AG20443 (cell line): Measurements from ENCODE around the gene TUBGCP5.

Source experiments
- DNase-seq: peaks from one replicate; pipeline ENCODE4 v3.0.0; 2012; ENCODE audit warnings: low spot score, mixed read lengths

The TUBGCP5 gene

DNA sequence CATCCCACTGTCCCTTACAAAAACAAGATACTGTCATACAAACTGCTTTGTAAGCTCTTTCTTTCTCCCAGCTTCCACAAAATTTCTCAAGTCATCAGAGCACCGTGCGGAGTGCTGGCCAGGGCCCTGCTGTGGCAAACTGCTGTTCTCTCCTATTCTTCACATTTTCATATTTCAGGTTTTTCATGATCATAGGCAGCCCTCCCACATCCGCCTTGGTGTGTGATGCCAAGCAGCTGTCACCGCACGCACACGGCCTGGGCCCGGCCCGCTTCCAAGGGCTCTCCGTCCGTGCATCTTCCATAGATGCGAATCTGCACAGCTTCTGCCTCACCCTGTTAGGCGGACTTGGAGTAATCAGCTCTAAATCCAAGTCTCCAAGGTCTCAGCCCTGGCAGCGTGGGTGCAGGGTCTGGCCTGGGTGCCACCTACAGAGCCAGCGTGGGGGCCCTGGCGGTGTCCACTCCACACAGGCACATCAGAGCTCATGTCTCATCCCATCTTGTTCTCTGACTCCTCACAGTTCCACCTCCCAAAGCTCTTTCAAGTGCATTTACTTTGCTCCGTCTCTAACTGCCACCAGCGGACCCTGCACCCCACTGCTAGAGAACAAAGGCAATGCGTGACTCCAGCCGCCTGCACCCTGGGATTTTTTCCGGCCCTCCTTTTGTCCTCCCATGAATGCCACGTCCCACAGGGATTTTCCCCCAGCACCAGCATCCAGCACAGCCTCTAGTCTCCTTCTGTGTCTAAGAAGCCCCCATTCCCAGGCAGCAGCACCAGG is 86.4 kb downstream of the TUBGCP5 start:
- DNase-seq, result peak; percentile 71

DNA sequence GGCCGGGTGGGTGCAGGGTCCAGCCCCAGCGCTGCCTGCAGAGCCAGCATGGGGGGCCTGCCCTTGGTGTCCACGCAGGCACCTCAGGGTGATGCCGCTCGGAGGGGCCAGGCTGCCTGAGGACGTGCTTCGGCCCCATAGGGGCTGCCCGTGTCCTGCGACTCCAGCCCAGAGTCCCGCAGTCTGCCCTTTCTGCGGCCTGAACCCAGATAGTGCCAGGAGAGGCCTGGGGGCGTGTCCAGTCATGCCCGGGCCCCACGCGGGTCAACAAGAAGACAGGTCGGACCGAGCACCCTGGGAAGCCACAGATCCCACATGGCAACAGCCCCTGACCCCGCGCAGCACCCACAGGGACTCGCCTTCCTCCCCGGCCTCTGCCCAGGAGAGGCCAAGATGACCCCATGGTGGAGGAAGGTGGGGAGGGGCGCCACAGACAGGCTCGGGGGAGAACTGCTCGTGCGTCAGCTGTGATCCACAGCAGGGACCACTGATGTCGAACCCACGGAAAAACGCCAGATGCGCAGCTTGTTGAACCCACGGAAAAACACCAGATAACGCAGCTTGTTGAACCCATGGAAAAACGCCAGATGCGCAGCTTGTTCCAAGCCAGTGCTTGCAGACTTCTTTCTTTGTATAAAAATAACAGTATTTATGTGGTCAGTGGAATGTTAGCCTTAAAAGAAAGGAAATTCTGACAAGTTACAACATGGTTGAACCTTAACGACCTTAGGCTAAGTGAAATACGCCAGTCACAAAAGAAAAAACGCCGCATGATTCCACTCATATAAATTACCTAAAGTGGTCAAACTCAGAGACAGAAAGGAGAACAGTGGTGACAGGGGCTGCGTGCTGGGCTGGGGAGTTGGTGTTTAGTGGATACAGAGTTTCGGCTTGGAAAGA is 87.7 kb downstream of the TUBGCP5 start:
- no peak for DNase-seq

GRCh38 chr15:22951031-22951380 is 88.4 kb downstream of the TUBGCP5 start:
- DNase-seq, result no peak

GRCh38 chr15:22950256-22950990 is 88.9 kb downstream of the TUBGCP5 start:
- DNase-seq, result no peak
